HG02610 (cell line): Measurements from ENCODE around the gene VPS39.

ENCODE experiments used
- ATAC-seq: cut with Tn5 transposase; IDR thresholded peaks from one replicate; pipeline ENCODE4 v1.9.1; 2021; ENCODE audit warnings: mild to moderate bottlenecking, moderate library complexity; ENCODE audit not compliant: unreplicated experiment

VPS39 gene

GRCh38 chr15:42131006-42131405, 77.1 kb downstream of the VPS39 start:
- ATAC-seq: no peak

- no peak for ATAC-seq
Measured at GRCh38 chr15:42130246-42130986, 77.7 kb downstream of the VPS39 start.

GRCh38 chr15:42129364-42129763, 78.7 kb downstream of the VPS39 start:
- ATAC-seq: no peak

GRCh38 chr15:42128476-42128875, 79.6 kb downstream of the VPS39 start:
- no peak for ATAC-seq

- ATAC-seq: no peak
Measured at GRCh38 chr15:42123546-42123945, 84.6 kb downstream of the VPS39 start.

GRCh38 chr15:42121682-42122081, 86.4 kb downstream of the VPS39 start:
- no peak for ATAC-seq

GRCh38 chr15:42121021-42121420, 87.1 kb downstream of the VPS39 start:
- no peak for ATAC-seq

GRCh38 chr15:42120285-42120684, 87.8 kb downstream of the VPS39 start:
- ATAC-seq: no peak

GRCh38 chr15:42119446-42119760, 88.7 kb downstream of the VPS39 start:
- ATAC-seq: no peak

- ATAC-seq: no peak
Measured at GRCh38 chr15:42118650-42119445, 89.3 kb downstream of the VPS39 start.

GRCh38 chr15:42111924-42112323, 96.2 kb downstream of the VPS39 start:
- no peak for ATAC-seq

GRCh38 chr15:42110367-42110766, 97.7 kb downstream of the VPS39 start:
- no peak for ATAC-seq

GRCh38 chr15:42108806-42109205, 99.3 kb downstream of the VPS39 start:
- ATAC-seq: no peak
